ENCODE measurements around the gene METTL16.

- TF ChIP-seq YY1 (IDR thresholded peaks at IDR 0.05; ENCODE audit: extremely low read depth, insufficient replicate concordance, low read depth, low read length) (no peak), POLR2A (IDR thresholded peaks at IDR 0.05; ENCODE audit: borderline replicate concordance, extremely low read depth, insufficient read depth, insufficient read length) (no peak)
Measured at GRCh38 chr17:2394775-2395201, 116.9 kb downstream of the METTL16 start.

All from HCT116 (cell line).